GM19328 (cell line): Measurements from ENCODE around the gene DYDC2.
"Not testable (repeated sequence)": the region's sequence is repeated elsewhere in the genome, so short reads cannot be mapped to it uniquely, and the experiment has no call there.

Experiments used
- ATAC-seq: cut with Tn5 transposase; IDR thresholded peaks from one replicate; pipeline ENCODE4 v1.9.1; 2021; ENCODE audit warnings: mild to moderate bottlenecking, moderate library complexity; ENCODE audit not compliant: unreplicated experiment

Gene DYDC2

GRCh38 chr10:80411681-80412220 lies 55.2 kb downstream of the DYDC2 start:
- no peak for ATAC-seq

GRCh38 chr10:80412486-80412885 lies 55.9 kb downstream of the DYDC2 start:
- no peak for ATAC-seq

DNA sequence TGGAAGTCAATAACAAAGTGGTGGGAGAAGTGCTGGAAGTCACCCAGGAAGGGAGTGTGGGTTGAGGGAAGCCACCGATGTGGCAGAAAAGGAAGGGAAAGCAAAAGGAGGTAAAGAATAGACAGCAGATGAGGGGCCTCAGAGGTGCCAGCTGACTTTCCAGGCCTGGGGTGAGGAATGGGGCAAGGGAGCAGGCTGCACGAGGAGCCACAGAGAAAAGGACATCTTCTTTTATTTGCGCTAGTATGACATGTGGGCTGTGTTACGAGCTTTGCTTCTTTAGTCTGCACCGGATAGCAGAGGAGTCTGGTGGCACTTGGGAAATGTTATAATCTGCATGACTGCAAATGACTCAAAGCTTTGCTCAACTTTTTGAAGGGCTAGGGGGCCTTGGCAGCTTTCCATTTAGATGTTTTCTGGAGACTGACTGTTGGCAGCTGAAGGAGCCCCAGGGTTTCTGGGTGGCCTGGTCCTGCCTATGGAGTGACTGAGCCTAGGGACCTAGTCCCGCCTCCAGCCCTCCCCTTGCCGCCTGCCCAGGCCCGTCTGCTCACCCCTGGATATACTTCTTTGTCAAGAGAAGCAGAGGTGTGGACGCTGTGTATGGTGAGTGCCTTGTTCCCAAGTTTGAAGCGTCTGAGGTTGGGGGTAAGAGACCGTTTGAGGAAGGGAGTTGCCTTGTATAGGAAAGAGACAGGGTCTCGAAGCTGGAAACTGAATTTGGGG lies 56.9 kb downstream of the DYDC2 start:
- no peak for ATAC-seq

DNA sequence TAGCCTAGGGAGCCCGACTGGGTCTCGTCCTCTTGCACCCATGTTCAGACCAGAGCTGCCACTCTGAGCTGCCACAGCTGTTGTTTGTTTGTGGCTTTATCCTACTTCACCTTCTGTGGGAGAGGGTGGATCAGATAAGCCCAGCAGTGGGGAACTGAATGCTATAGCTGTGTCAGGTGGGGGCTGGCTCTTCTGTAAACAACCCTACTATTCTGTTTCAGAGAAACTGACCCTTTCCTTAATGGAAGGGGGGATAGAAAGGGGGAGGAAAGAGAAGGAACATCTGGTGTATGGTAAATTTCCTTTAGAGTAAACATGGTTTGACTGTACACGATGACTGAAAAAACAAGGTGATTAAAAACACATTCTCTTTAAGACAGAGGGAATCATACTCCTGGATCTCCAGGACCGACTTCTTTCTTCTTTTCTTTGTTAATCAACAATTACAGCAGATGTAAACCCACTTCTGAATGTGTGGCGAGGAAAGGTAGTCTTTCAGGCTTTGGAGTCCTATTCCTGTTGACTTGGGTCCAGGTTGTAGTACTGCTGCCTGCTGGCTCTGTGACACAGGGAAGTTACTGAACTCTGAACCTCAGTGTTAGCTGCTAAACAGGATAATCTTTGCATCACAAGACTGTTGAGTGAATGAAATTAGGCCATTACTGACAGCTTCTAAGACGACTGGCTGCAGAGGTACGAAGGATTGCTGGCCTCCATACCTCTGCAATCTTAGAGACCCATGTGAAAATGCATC lies 57.7 kb downstream of the DYDC2 start:
- ATAC-seq = no peak

DNA sequence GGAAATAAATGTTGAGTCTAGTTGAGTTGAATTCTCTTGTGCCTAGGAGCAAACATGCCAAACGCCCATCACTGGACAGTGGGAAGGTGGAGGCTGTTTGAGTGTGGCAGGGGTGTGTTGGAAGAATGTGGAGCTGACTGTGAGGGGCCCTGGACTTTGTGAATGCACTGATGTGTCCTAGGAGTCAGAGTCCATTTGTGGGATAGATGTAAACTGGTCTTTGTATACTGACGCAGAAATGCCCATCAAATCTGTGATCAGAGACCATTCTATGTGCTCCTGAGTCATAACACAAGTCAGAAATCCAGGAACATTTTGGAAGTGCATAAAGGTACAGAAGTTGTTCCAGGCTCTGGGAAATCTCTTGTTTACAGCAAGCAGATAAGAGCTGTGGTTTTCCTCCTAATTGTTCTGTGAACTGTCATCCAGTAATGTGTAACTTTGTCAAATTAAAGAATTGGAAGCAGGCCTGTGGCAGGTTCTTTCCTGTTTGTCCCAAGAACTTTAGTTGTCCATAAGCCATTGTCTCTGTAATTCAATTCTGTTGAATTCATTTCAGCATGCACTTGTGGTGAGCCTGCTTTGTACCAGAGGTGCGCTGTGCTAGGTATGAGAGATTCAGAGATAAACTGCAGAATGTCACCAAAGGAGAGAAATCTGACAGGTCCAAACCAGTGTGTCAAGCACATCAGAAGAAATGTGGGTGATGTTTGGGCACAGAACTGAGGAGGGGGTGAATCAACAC lies 59.3 kb downstream of the DYDC2 start:
- ATAC-seq = no peak

DNA sequence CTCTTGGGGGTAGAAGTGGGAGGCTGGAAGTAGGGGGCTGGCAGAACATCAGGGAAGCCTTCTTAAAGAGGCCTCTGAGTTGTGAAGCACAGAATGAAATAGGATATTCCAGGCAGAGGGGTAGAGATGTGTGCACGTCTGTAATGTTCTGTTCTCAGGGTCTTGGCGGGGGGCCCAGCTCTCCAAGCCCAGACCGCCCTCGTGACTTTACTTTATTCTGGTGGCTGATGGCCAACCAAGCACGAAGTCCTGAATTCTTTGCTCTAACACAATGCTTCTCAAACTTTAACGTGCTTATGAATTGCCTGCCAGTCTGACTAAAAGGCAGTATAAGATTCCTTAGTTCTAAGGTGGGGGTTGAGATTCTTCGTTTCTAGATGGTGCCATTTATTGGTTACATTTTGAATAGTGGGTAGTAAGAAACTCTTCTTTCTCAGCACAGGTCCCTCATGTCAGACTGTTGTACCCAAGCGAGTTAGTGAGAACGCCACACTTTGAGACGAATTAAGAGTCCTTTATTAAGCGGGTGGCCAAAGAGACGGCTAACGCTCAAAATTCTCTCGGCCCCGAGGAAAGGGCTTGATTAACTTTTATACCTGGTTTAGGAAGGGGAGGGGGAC lies 60.0 kb downstream of the DYDC2 start:
- no peak for ATAC-seq

GRCh38 chr10:80417256-80417655 lies 60.7 kb downstream of the DYDC2 start:
- not testable (repeated sequence) for ATAC-seq
